ENCODE measurements around the gene PCNX1. TPM values are rescaled to one million over a fixed set of nuclear protein-coding genes. Genes with fewer than 3 reads are reported as not detected.

PCNX1 gene
- total RNA-seq, 1 experiment from 2014 or later = 48.0 TPM

DNA sequence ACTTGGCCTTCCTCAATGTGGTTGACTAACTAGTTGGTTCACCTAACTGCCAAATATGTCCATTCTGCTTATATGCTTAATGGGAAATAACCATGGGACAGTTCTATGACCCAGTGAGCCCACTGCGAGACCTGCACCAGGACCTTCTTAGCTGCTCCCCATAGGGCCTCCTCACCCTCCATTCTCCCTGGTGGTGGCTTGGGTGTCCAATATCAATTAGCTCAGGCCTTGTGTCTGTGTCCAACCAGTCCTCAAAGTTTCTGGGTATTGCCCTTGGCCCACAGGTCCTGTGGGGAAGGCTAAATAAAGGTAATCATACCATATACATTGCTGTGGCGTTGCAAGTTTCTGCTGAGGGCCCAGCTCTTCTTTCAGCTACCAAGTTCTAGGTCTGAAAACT lies 228.2 kb downstream of the PCNX1 start:
- Histone ChIP-seq H4K91ac (ENCODE audit: insufficient read length, low read depth, low read length) (no peak overlapping the region), H3K79me1 (ENCODE audit: insufficient read depth, low read depth, low read length, poor library complexity, severe bottlenecking) (no peaks in the 10 kb centered on the region), H4K20me1 (ENCODE audit: control insufficient read depth, insufficient read depth, insufficient read length) (no peaks in the 10 kb centered on the region), H3K23ac (ENCODE audit: insufficient read length, low read depth, low read length) (no peak overlapping the region), H3K27ac (ENCODE audit: insufficient read length, low read depth, low read length) (no peak overlapping the region), H2BK15ac (ENCODE audit: low read depth, low read length) (no peak overlapping the region), H2BK120ac (ENCODE audit: low read depth, low read length, poor library complexity, severe bottlenecking) (no peak overlapping the region), H3K4ac (ENCODE audit: low read depth, low read length) (no peak overlapping the region), H2BK20ac (ENCODE audit: low read depth, low read length, poor library complexity, severe bottlenecking) (no peak overlapping the region), H3K79me2 (ENCODE audit: insufficient read depth, low read length) (no peaks in the 10 kb centered on the region), H2AK5ac (ENCODE audit: insufficient read length, low read length) (no peak overlapping the region), H3K27me3 (ENCODE audit: insufficient read depth, low read length) (no peaks in the 10 kb centered on the region), H4K5ac (ENCODE audit: insufficient read length, low read depth, low read length) (no peak overlapping the region), H3K4me1 (ENCODE audit: insufficient read depth, low read length) (no peaks in the 10 kb centered on the region; the same call in 1 of the 2 replicates), H2BK5ac (ENCODE audit: insufficient read length, low read length) (no peak overlapping the region), H3K9ac (ENCODE audit: extremely low read depth, insufficient read length, low read length) (no peak overlapping the region), H2AFZ (ENCODE audit: low read length) (no peak overlapping the region), H3K14ac (ENCODE audit: insufficient read depth, low read length) (no peak overlapping the region), H2BK12ac (ENCODE audit: insufficient read length, low read depth, low read length) (no peak overlapping the region), H3K56ac (ENCODE audit: insufficient read length, low read depth, low read length) (no peak overlapping the region), H3K18ac (ENCODE audit: insufficient read length, low read depth, low read length) (no peak overlapping the region), H3K4me2 (ENCODE audit: insufficient read depth, insufficient read length, low read length) (no peak overlapping the region), H3T11ph (ENCODE audit: low read length) (no peak overlapping the region), H3K23me2 (ENCODE audit: insufficient read length, low read depth, low read length, poor library complexity, severe bottlenecking) (no peaks in the 10 kb centered on the region), H3K9me3 (ENCODE audit: control insufficient read depth, low read depth, low read length) (no peaks in the 10 kb centered on the region), H4K8ac (replicated peaks; ENCODE audit: insufficient read length, low read depth, low read length) (no peak overlapping the region)
- Mint-ChIP-seq H3K9me3 (peaks cover 9 to 14% of the 10 kb centered on the region in 2 experiments), H3K36me3 (ENCODE audit: insufficient read depth in 1 of 3, low read depth in 3 of 3) (peaks cover 0 to 10% (median 6%) of the 10 kb centered on the region in 3 experiments; a peak in 4 of 7 replicates), H3K4me1 (peaks cover 12 to 16% of the 10 kb centered on the region in 2 experiments), H3K4me3 (no peak overlapping the region), H3K27me3 (ENCODE audit: low read depth) (no peaks in the 10 kb centered on the region; the same call in 1 of the 2 replicates), H3K27ac (no peak overlapping the region)
- WGBS (ENCODE audit: extremely low coverage, insufficient read length, low lambda C conversion rate) = no CpG with 5 or more reads among the region's 2 CpGs
- TF ChIP-seq, protein P1, sequence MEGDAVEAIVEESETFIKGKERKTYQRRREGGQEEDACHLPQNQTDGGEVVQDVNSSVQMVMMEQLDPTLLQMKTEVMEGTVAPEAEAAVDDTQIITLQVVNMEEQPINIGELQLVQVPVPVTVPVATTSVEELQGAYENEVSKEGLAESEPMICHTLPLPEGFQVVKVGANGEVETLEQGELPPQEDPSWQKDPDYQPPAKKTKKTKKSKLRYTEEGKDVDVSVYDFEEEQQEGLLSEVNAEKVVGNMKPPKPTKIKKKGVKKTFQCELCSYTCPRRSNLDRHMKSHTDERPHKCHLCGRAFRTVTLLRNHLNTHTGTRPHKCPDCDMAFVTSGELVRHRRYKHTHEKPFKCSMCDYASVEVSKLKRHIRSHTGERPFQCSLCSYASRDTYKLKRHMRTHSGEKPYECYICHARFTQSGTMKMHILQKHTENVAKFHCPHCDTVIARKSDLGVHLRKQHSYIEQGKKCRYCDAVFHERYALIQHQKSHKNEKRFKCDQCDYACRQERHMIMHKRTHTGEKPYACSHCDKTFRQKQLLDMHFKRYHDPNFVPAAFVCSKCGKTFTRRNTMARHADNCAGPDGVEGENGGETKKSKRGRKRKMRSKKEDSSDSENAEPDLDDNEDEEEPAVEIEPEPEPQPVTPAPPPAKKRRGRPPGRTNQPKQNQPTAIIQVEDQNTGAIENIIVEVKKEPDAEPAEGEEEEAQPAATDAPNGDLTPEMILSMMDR (conservative IDR thresholded peaks at IDR 0.05) = no peak
- peak; percentile 15 for DNase-seq

All from H9 (cell line).